ENCODE data around the gene ADAMTSL1. TPM values are rescaled to one million over a fixed set of nuclear protein-coding genes. Genes with fewer than 3 reads are reported as not detected.

Gene ADAMTSL1
- total RNA-seq, 1 experiment from 2014 or later = not detected

- in situ Hi-C loops (cut with HindIII; ENCODE audit: low pct_unique_long_range_greater_than_20kb, low sequenced_read_pairs) = no loop called here
- POLR2A ChIA-PET = no interaction called here
- CTCF ChIA-PET = no interaction called here
- intact Hi-C loops (cut with micrococcal nuclease; ENCODE audit: unreplicated experiment) = no loop called here
- BruUV-seq (replicated peaks) = no TSS peak
- no peak overlapping the region for H3K27ac ChIP-seq (ENCODE audit: low read length)
- no peak for TF ChIP-seq POLR2AphosphoS5 (IDR thresholded peaks at IDR 0.05; ENCODE audit: low read depth, low read length)
- TF ChIP-seq, protein P1, sequence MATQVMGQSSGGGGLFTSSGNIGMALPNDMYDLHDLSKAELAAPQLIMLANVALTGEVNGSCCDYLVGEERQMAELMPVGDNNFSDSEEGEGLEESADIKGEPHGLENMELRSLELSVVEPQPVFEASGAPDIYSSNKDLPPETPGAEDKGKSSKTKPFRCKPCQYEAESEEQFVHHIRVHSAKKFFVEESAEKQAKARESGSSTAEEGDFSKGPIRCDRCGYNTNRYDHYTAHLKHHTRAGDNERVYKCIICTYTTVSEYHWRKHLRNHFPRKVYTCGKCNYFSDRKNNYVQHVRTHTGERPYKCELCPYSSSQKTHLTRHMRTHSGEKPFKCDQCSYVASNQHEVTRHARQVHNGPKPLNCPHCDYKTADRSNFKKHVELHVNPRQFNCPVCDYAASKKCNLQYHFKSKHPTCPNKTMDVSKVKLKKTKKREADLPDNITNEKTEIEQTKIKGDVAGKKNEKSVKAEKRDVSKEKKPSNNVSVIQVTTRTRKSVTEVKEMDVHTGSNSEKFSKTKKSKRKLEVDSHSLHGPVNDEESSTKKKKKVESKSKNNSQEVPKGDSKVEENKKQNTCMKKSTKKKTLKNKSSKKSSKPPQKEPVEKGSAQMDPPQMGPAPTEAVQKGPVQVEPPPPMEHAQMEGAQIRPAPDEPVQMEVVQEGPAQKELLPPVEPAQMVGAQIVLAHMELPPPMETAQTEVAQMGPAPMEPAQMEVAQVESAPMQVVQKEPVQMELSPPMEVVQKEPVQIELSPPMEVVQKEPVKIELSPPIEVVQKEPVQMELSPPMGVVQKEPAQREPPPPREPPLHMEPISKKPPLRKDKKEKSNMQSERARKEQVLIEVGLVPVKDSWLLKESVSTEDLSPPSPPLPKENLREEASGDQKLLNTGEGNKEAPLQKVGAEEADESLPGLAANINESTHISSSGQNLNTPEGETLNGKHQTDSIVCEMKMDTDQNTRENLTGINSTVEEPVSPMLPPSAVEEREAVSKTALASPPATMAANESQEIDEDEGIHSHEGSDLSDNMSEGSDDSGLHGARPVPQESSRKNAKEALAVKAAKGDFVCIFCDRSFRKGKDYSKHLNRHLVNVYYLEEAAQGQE (IDR thresholded peaks at IDR 0.05; ENCODE audit: insufficient read depth in 1 of 2, low read depth in 2 of 2, low read length in 1 of 2) = no peak
- no peak for TF ChIP-seq CTCF (IDR thresholded peaks at IDR 0.05)
- TF ChIP-seq TCF7L2 (IDR thresholded peaks at IDR 0.05; ENCODE audit: low read depth, low read length) = no peak
- no peak for TF ChIP-seq SIN3A (IDR thresholded peaks at IDR 0.05; ENCODE audit: borderline replicate concordance, insufficient read depth, low read depth, low read length)
- H3K9me3 ChIP-seq (ENCODE audit: control insufficient read depth, insufficient read depth, low read depth, low read length) = no peaks in the 10 kb centered on the region
- H3K4me1 ChIP-seq (ENCODE audit: control insufficient read depth, insufficient read depth, low read length) = no peaks in the 10 kb centered on the region
- no peaks in the 10 kb centered on the region for H3K36me3 ChIP-seq (ENCODE audit: control insufficient read depth, insufficient read depth, low read length)
- ATAC-seq (no peak), DNase-seq (ENCODE audit: low read depth, low spot score) (no peak)
- H3K27me3 ChIP-seq (ENCODE audit: control insufficient read depth, insufficient read depth, low read length) = no peaks in the 10 kb centered on the region
- no peak overlapping the region for H3K4me3 ChIP-seq (ENCODE audit: low read depth in 2 of 2, low read length in 2 of 2)
Measured at GRCh38 chr9:18668944-18669343, 195.0 kb downstream of the ADAMTSL1 start.

DNA sequence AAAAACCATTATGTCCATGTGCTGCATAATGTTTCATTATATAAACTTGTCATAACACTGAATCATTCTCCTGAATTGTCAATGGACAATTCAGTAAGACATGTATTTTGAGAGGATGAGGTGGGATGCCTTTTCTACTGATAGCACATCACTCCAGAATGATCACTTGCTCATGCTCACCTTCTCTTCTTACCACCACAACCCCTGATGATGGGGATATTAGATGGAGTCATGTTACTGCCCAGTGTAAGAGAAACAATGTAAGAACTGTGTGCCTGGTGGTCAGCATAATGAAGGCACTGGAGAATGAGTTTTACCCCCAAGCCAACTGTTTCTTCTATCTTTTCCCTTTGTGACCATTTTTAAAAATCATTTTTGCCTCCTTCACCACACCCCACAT lies 198.8 kb downstream of the ADAMTSL1 start:
- H3K4me3 ChIP-seq (ENCODE audit: low read depth in 2 of 2, low read length in 2 of 2) = no peak overlapping the region
- ChIA-PET CTCF (no interaction called here), POLR2A (no interaction called here)
- TF ChIP-seq CTCF (IDR thresholded peaks at IDR 0.05) (no peak), SIN3A (IDR thresholded peaks at IDR 0.05; ENCODE audit: borderline replicate concordance, insufficient read depth, low read depth, low read length) (no peak), TCF7L2 (IDR thresholded peaks at IDR 0.05; ENCODE audit: low read depth, low read length) (no peak), POLR2AphosphoS5 (IDR thresholded peaks at IDR 0.05; ENCODE audit: low read depth, low read length) (no peak)
- TF ChIP-seq, protein P1 (IDR thresholded peaks at IDR 0.05; ENCODE audit: insufficient read depth in 1 of 2, low read depth in 2 of 2, low read length in 1 of 2) = no peak
- in situ Hi-C loops (cut with HindIII; ENCODE audit: low pct_unique_long_range_greater_than_20kb, low sequenced_read_pairs) (no loop called here), intact Hi-C loops (cut with micrococcal nuclease; ENCODE audit: unreplicated experiment) (no loop called here)
- H3K27ac ChIP-seq (ENCODE audit: low read length) = no peak overlapping the region
- no peaks in the 10 kb centered on the region for H3K36me3 ChIP-seq (ENCODE audit: control insufficient read depth, insufficient read depth, low read length)
- H3K27me3 ChIP-seq (ENCODE audit: control insufficient read depth, insufficient read depth, low read length) = no peaks in the 10 kb centered on the region
- DNase-seq (ENCODE audit: low read depth, low spot score) (no peak), ATAC-seq (no peak)
- no peaks in the 10 kb centered on the region for H3K4me1 ChIP-seq (ENCODE audit: control insufficient read depth, insufficient read depth, low read length)
- no TSS peak for BruUV-seq (replicated peaks)
- no peaks in the 10 kb centered on the region for H3K9me3 ChIP-seq (ENCODE audit: control insufficient read depth, insufficient read depth, low read depth, low read length)

Data from Panc1 (cell line).